HCT116 (cell line): Measurements from ENCODE around the gene SKA1. TPM values are rescaled to one million over a fixed set of nuclear protein-coding genes. Genes with fewer than 3 reads are reported as not detected.

ENCODE experiments used
- ATAC-seq: fragments of 200-7000 bp; cut with Tn5 transposase; 2 replicates; pipeline ENCODE4 v1.9.1; 2020; ENCODE audit warnings: mild to moderate bottlenecking, moderate library complexity
- BruUV-seq: library from RNA; stranded (reverse); fragments of 400-500 nt; replicated peaks from 2 replicates; lab custom pipeline; 2021; lab: Mats Ljungman, UMichigan
- CTCF ChIA-PET: fragments of 300-600 bp; sonication (Branson Sonifier 250); formaldehyde crosslinking; loops from one replicate; lab custom pipeline; 2021; ENCODE audit warnings: antibody characterized with exemption; lab: Charles Lee
- POLR2A ChIA-PET: fragments of 300-600, 350-600 bp; sonication (Branson Sonifier 250); formaldehyde crosslinking; loops from one replicate; lab custom pipeline; 2021; ENCODE audit warnings: antibody characterized with exemption; lab: Charles Lee
- RAD21 ChIA-PET, 2 experiments: fragments of 300-600 bp; sonication (Branson Sonifier 250); formaldehyde crosslinking; loops; one replicate each; lab custom pipeline; 2023; ENCODE audit warnings: low total read pairs in 2 of 2; ENCODE audit not compliant: uncharacterized antibody in 2 of 2, unreplicated experiment in 2 of 2, low non-redundant PET in 1 of 2; lab: Charles Lee
- DNase-seq: peaks from one replicate; pipeline ENCODE4 v3.0.0-alpha.2; 2010; ENCODE audit warnings: low read depth, low spot score
- H2AFZ ChIP-seq: fragments of 200-600 bp; shearing (Covaris generic), sonication (generic); 2 replicates; pipeline ENCODE4 v1.6.1; 2017; ENCODE audit warnings: low read depth, mixed run types, mixed read lengths, antibody characterized with exemption, low read length; ENCODE audit not compliant: poor library complexity, severe bottlenecking
- H3K27ac ChIP-seq: 2 replicates; pipeline ENCODE4 v1.5.1; 2012; ENCODE audit warnings: low read depth, low read length
- H3K27me3 ChIP-seq: fragments of 200-600 bp; sonication (generic); 2 replicates; pipeline ENCODE4 v1.6.1; 2016; ENCODE audit warnings: mixed run types, low read length, mixed read lengths; ENCODE audit not compliant: insufficient read depth
- H3K36me3 ChIP-seq, 2 experiments: fragments of 200-500 bp in 1 of 2; fragments of 200-600 bp in 1 of 2; sonication (Bioruptor generic) in 1 of 2; sonication (generic) in 1 of 2; 2 replicates each; pipeline versions ENCODE4 v1.5.1 to v1.6.1; 2014 to 2016; ENCODE audit warnings: low read length in 2 of 2, inconsistent platforms in 1 of 2, mixed read lengths in 1 of 2, mixed run types in 1 of 2; ENCODE audit not compliant: insufficient read depth in 2 of 2, control insufficient read depth in 1 of 2
- H3K4me1 ChIP-seq, 2 experiments: fragments of 200-600 bp in 1 of 2; sonication (generic) in 1 of 2; 2 replicates each; pipeline versions ENCODE4 v1.5.1 to v1.6.1; 2012 to 2017; ENCODE audit warnings: low read length in 2 of 2, inconsistent platforms in 1 of 2, mild to moderate bottlenecking in 1 of 2, mixed read lengths in 1 of 2, mixed run types in 1 of 2, moderate library complexity in 1 of 2; ENCODE audit not compliant: insufficient read depth in 2 of 2, control insufficient read depth in 1 of 2
- H3K4me2 ChIP-seq: fragments of 200-600 bp; sonication (generic); 2 replicates; pipeline ENCODE4 v1.6.1; 2017; ENCODE audit warnings: mixed run types, low read length, mixed read lengths
- H3K4me3 ChIP-seq, 2 experiments: fragments of 200-600 bp in 1 of 2; sonication (generic) in 1 of 2; replicated peaks in 1 of 2; 2 replicates each; pipeline ENCODE4 v1.5.1; 2011 to 2016; ENCODE audit warnings: low read length in 2 of 2, control low read depth in 1 of 2, low read depth in 1 of 2, mild to moderate bottlenecking in 1 of 2, mixed read lengths in 1 of 2, mixed run types in 1 of 2
- H3K79me2 ChIP-seq: fragments of 200-600 bp; sonication (generic); 2 replicates; pipeline ENCODE4 v1.6.1; 2017; ENCODE audit warnings: mild to moderate bottlenecking, mixed run types, low read length, moderate library complexity, mixed read lengths; ENCODE audit not compliant: insufficient read depth
- H3K9ac ChIP-seq: fragments of 200-600 bp; sonication (generic); 2 replicates; pipeline ENCODE4 v1.6.1; 2016; ENCODE audit warnings: low read length, mixed read lengths
- H3K9me2 ChIP-seq: fragments of 200-600 bp; sonication (generic), shearing (Covaris generic); 2 replicates; pipeline ENCODE4 v1.6.1; 2017; ENCODE audit warnings: mixed run types, mild to moderate bottlenecking, moderate library complexity; ENCODE audit not compliant: insufficient read depth
- H3K9me3 ChIP-seq, 2 experiments: fragments of 200-500 bp in 1 of 2; fragments of 200-600 bp in 1 of 2; sonication (Bioruptor generic) in 1 of 2; sonication (generic) in 1 of 2; 2 replicates each; pipeline ENCODE4 v1.6.1; 2014 to 2017; ENCODE audit warnings: low read length in 2 of 2, mixed read lengths in 2 of 2, inconsistent platforms in 1 of 2, low read depth in 1 of 2, mild to moderate bottlenecking in 1 of 2, mixed run types in 1 of 2, moderate library complexity in 1 of 2; ENCODE audit not compliant: control insufficient read depth in 1 of 2, insufficient read depth in 1 of 2
- H4K20me1 ChIP-seq: fragments of 200-600 bp; sonication (generic), shearing (Covaris generic); 2 replicates; pipeline ENCODE4 v1.6.1; 2017; ENCODE audit warnings: mixed run types, mild to moderate bottlenecking, moderate library complexity; ENCODE audit not compliant: insufficient read depth
- EZH2 ChIP-seq: fragments of 200-600 bp; sonication (generic); IDR thresholded peaks from 2 replicates; pipeline ENCODE4 v1.6.1; 2017; ENCODE audit warnings: antibody characterized with exemption, mixed run types
- EZH2phosphoT487 ChIP-seq: fragments of 200-600 bp; IDR thresholded peaks from 2 replicates; pipeline ENCODE4 v1.6.1; 2018; ENCODE audit warnings: antibody characterized with exemption, borderline replicate concordance
- FOSL1 ChIP-seq: IDR thresholded peaks from 2 replicates; pipeline ENCODE4 v1.6.1; 2012; ENCODE audit warnings: low read depth
- POLR2AphosphoS5 ChIP-seq: IDR thresholded peaks from 2 replicates; pipeline ENCODE4 v1.6.1; 2011; ENCODE audit warnings: mild to moderate bottlenecking, low read depth, low read length, moderate library complexity
- RAD21 ChIP-seq: IDR thresholded peaks from 2 replicates; pipeline ENCODE4 v1.6.1; 2012; ENCODE audit warnings: low read depth, mild to moderate bottlenecking
- YY1 ChIP-seq: IDR thresholded peaks from 2 replicates; pipeline ENCODE4 v1.6.1; 2011; ENCODE audit warnings: low read length, low read depth, moderate library complexity, mild to moderate bottlenecking; ENCODE audit not compliant: insufficient replicate concordance; ENCODE audit errors: extremely low read depth
- intact Hi-C: fragments of 100-400 bp; cut with micrococcal nuclease; formaldehyde crosslinking; loops from 2 replicates; pipeline ENCODE4 v1.10.0; 2022
- total RNA-seq: library from RNA; stranded (reverse); gene quantifications from one replicate; pipeline ENCODE4 v1.2.1, GENCODE V29; 2021; ENCODE audit not compliant: unreplicated experiment
- TF ChIP-seq, protein P1 (sequence below): IDR thresholded peaks from 2 replicates; pipeline ENCODE4 v1.6.1; 2012; ENCODE audit warnings: low read depth

Gene SKA1
- total RNA-seq, 1 experiment from 2014 or later: 34.5 TPM

DNA sequence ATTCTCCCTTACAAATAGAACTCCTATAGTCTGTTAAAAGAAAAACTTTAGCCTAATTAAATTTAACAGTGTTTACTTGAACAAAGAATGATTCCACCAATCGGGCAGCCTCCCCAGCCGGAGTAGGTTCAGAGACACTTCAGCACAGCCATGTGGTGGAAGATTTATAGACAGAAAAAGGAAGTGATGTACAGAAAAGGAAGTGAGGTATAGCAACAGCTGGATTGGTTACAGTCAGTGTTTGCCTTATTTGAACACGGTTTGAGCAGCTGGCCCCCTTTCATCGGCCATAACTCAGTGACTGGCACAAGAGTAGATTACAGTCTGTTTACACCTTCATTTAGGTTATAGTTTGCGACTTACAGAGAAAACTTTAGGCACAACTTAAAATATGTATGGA, 2.1 kb upstream of the SKA1 start:
- DNase-seq (no peak), ATAC-seq (no peak)
- no peak overlapping the region for H3K4me2 ChIP-seq
- no peaks in the 10 kb centered on the region for H3K27me3 ChIP-seq
- POLR2A ChIA-PET: no interaction called here
- peaks cover 19% of the 10 kb centered on the region for H3K79me2 ChIP-seq
- BruUV-seq: no TSS peak
- intact Hi-C loops: loop anchor here (5.0 kb wide), 1 partner anchor 85 kb away; the partner anchor contains the start of gene CXXC1
- H3K36me3 ChIP-seq: 0 out of 4 replicates have a peak, but pooled peaks cover 0 to under 1% of the 10 kb centered on the region in 2 experiments
- peaks cover 0 to 8% of the 10 kb centered on the region in 2 experiments; a peak in 2 of 4 replicates for H3K9me3 ChIP-seq
- no peak overlapping the region for H3K27ac ChIP-seq
- CTCF ChIA-PET: no interaction called here
- TF ChIP-seq YY1 (no peak), POLR2AphosphoS5 (no peak), EZH2 (no peak), RAD21 (no peak), EZH2phosphoT487 (no peak), FOSL1 (no peak)
- TF ChIP-seq, protein P1, sequence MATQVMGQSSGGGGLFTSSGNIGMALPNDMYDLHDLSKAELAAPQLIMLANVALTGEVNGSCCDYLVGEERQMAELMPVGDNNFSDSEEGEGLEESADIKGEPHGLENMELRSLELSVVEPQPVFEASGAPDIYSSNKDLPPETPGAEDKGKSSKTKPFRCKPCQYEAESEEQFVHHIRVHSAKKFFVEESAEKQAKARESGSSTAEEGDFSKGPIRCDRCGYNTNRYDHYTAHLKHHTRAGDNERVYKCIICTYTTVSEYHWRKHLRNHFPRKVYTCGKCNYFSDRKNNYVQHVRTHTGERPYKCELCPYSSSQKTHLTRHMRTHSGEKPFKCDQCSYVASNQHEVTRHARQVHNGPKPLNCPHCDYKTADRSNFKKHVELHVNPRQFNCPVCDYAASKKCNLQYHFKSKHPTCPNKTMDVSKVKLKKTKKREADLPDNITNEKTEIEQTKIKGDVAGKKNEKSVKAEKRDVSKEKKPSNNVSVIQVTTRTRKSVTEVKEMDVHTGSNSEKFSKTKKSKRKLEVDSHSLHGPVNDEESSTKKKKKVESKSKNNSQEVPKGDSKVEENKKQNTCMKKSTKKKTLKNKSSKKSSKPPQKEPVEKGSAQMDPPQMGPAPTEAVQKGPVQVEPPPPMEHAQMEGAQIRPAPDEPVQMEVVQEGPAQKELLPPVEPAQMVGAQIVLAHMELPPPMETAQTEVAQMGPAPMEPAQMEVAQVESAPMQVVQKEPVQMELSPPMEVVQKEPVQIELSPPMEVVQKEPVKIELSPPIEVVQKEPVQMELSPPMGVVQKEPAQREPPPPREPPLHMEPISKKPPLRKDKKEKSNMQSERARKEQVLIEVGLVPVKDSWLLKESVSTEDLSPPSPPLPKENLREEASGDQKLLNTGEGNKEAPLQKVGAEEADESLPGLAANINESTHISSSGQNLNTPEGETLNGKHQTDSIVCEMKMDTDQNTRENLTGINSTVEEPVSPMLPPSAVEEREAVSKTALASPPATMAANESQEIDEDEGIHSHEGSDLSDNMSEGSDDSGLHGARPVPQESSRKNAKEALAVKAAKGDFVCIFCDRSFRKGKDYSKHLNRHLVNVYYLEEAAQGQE: no peak
- TF ChIP-seq, all 23 proteins: peak for 0
- Histone ChIP-seq H3K4me3 (no peak overlapping the region), H4K20me1 (no peaks in the 10 kb centered on the region), H2AFZ (no peak overlapping the region), H3K9me2 (no peaks in the 10 kb centered on the region), H3K4me1 (peaks cover 0 to 23% of the 10 kb centered on the region in 2 experiments; a peak in 2 of 4 replicates), H3K9ac (no peak overlapping the region)
- RAD21 ChIA-PET: no interaction called here
